ENCODE results near the gene KRTAP10-11.
"Not testable (repeated sequence)": the region's sequence is repeated elsewhere in the genome, so short reads cannot be mapped to it uniquely, and the experiment has no call there.

KRTAP10-11 gene

DNA sequence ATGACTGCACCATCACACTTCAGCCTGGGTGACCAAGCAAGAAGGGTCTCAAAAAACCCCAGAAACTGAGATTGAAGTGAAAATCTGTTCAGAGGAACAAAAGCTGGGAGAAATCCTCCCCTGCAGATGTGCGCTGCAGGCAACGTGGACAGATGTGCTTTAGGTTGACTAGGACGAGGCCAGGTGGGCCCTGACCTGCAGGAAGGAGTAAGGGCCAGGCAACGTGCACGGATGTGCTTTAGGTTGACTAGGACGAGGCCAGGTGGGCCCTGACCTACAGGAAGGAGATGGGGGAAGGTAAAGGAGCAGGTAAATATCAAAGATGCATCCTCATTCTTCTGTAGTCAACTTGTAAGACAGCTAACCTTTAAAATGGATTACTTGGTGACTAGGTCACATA, 38.3 kb downstream of the KRTAP10-11 start:
- H3K4me3 ChIP-seq (ENCODE audit: control insufficient read depth, low read depth, low read length): no peak overlapping the region
- no peak for DNase-seq (ENCODE audit: low read depth)
- TF ChIP-seq, protein P1, sequence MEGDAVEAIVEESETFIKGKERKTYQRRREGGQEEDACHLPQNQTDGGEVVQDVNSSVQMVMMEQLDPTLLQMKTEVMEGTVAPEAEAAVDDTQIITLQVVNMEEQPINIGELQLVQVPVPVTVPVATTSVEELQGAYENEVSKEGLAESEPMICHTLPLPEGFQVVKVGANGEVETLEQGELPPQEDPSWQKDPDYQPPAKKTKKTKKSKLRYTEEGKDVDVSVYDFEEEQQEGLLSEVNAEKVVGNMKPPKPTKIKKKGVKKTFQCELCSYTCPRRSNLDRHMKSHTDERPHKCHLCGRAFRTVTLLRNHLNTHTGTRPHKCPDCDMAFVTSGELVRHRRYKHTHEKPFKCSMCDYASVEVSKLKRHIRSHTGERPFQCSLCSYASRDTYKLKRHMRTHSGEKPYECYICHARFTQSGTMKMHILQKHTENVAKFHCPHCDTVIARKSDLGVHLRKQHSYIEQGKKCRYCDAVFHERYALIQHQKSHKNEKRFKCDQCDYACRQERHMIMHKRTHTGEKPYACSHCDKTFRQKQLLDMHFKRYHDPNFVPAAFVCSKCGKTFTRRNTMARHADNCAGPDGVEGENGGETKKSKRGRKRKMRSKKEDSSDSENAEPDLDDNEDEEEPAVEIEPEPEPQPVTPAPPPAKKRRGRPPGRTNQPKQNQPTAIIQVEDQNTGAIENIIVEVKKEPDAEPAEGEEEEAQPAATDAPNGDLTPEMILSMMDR (IDR thresholded peaks at IDR 0.05; ENCODE audit: control insufficient read depth, insufficient read depth, low read depth, low read length, missing control alignments): no peak

DNA sequence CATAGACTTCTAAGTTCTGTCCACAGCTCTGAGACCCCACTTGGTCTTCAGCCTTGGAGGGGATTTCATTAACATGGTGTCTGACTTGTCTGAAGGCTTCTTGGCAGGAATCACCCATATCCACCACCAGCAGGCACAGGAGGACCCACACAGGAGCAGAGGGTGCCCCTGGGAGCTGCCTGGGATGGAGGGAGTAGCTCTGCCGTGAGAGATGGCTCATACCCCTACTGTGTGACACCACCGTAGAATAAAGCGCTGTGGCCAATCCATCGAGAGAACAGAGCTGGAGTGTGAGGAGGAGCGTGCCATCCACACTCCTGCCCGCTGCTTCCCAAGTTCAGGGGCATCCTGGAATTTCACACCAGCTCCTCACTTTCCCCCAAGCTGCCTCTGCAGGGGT, 38.8 kb downstream of the KRTAP10-11 start:
- not testable (repeated sequence) for DNase-seq (ENCODE audit: low read depth)

DNA sequence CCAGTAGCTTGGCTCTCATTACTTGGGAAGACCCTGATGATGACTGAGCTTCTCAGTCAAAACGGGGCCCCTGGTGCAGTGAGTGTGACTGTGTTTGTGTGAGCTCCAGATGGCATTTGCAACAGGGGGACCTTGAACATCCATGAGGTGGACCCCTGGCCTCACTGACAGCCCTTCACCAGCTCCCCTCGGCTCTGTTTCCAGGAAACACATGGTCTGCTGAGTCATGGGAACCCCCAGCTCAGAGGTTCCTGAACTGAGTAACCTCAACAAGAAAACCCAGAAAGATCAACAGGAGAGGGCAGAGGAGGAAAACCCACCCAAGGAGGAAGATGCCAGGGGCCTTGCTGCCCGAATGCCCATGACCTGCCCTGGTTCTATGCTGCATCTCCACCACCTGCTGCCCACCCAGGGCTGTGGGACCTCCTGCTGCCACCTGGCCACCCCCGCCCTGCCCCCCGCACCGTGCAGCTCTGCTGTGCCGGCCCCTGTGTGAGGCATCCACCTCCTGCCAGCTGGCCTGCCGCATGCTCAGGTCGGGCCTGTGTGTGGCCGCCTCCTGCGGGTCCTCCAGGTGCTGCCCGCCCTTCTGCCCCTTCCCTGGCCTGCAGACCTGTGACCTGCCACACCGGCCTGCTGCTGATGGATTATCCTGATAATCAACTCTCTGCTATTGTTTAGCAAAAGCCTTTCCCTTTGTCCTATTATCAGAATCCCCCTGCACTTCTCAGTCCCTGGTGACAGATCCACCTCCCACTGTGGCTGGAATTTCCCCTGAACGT, 40.0 kb downstream of the KRTAP10-11 start:
- no peak for DNase-seq (ENCODE audit: low read depth)
- TF ChIP-seq, protein P1 (IDR thresholded peaks at IDR 0.05; ENCODE audit: control insufficient read depth, insufficient read depth, low read depth, low read length, missing control alignments): no peak
- no peak overlapping the region for H3K4me3 ChIP-seq (ENCODE audit: control insufficient read depth, low read depth, low read length)

More for the DNA sequence above, 38.8 kb downstream of the KRTAP10-11 start:
- not testable (repeated sequence) for H3K4me3 ChIP-seq (ENCODE audit: control insufficient read depth, low read depth, low read length)

DNA sequence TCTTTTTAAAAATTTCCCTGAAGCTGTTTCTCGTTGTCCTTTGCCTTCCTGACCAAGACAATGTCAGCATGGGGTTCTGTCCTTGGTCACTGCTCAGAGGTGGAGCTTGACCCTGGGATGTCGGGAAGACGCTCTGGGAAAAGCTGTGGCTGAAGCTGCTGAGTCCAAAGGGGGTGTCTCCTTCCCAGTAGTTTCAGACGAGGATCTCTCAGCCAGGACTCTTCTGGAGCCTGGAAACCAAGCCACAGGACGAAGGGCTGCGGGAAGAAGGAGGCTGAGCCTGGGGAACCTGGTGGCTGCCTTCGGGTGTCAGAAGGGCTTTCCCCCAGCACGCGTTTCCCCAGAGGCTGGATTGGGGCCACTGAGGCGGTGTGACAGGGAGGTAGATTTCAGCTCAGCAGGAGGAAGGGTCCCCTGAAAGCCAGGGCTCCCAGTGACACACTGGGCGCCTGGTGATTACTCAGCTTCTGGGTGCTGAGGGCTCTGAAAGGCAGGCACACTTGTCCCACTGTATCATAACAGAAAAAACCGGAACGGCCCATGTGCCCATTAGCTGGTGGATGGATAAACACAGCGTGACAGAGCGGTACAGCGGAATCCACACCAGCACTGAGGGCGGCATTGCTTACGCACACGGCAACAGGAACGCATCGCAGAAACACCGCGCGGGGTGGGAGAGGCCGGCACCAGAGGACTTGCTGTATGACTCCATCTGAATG, 40.8 kb downstream of the KRTAP10-11 start:
- no peak for DNase-seq (ENCODE audit: low read depth)
- no peak overlapping the region for H3K4me3 ChIP-seq (ENCODE audit: control insufficient read depth, low read depth, low read length)
- TF ChIP-seq, protein P1 (IDR thresholded peaks at IDR 0.05; ENCODE audit: control insufficient read depth, insufficient read depth, low read depth, low read length, missing control alignments): no peak

DNA sequence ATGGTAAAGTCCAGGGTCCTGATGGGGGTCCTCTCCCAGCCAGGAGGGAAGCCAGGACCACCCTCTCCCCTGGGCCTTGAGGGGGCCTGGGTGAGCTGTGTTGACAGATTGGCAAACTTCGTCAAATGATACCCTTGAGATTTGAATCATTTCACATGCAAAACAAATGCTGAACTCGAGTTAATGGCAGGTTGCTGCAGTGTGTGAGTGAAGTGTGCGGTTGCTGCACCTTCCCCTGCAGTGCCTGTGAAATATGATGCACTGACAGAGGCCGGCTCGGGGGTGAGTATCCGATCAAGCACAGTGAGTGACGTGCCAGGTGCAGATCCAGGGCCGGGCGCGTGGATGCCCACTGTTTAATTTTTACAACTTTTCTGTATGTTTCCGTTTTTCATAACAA, 41.5 kb downstream of the KRTAP10-11 start:
- TF ChIP-seq, protein P1 (IDR thresholded peaks at IDR 0.05; ENCODE audit: control insufficient read depth, insufficient read depth, low read depth, low read length, missing control alignments): no peak
- DNase-seq (ENCODE audit: low read depth): no peak
- H3K4me3 ChIP-seq (ENCODE audit: control insufficient read depth, low read depth, low read length): no peak overlapping the region

DNA sequence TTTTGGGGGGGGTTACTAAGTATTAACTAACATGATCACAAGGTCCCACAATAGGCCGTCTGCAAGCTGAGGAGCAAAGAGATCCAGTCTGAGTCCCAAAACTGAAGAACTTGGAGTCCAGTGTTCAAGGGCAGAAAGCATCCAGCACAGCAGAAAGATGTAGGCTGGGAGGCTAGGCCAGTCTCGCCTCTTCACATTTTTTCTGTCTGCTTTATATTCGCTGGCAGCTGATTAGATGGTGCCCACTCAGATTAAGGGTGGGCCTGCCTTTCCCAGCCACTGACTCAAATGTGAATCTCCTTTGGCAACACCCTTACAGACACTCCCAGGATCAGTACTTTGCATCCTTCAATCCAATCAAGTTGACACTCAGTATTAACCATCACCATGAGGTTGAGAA, 43.5 kb downstream of the KRTAP10-11 start:
- not testable (repeated sequence) for H3K4me3 ChIP-seq (ENCODE audit: control insufficient read depth, low read depth, low read length); DNase-seq (ENCODE audit: low read depth)

DNA sequence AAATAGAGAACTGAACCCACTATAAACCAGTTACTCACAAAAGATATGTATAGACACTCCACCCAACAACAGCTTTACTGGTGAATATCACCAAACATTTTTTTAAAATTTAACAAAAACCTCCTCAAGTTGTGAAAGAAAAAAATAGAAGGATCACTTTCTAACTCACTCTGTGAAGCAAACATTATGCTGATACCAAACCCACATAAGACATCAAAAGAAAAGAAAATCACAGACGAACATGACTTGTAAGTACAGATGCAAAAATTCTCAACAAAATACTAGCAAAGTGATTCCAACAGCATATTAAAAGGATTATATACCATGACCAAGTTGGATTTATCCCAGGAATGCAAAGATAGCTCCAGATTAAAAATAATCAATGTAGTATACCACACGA, 45.5 kb downstream of the KRTAP10-11 start:
- DNase-seq (ENCODE audit: low read depth): no peak

More for the DNA sequence above, 45.5 kb downstream of the KRTAP10-11 start:
- H3K4me3 ChIP-seq (ENCODE audit: control insufficient read depth, low read depth, low read length): no peak overlapping the region
- TF ChIP-seq, protein P1 (IDR thresholded peaks at IDR 0.05; ENCODE audit: control insufficient read depth, insufficient read depth, low read depth, low read length, missing control alignments): no peak
